Stimulated activated naive CD4-positive, alpha-beta T cell treated with Interleukin-2 at 50 U/mL for 16 hours (primary cell): ENCODE measurements around the gene S1PR3.

Experiments
- DNase-seq: peaks from one replicate; lab custom pipeline; 2025; lab: John Stamatoyannopoulos, UW

The S1PR3 gene

GRCh38 chr9:89009546-89009840, 18.2 kb downstream of the S1PR3 start:
- no peak for DNase-seq

GRCh38 chr9:89010056-89010455, 18.8 kb downstream of the S1PR3 start:
- no peak for DNase-seq

GRCh38 chr9:89010526-89011111, 19.4 kb downstream of the S1PR3 start:
- DNase-seq = no peak

- no peak for DNase-seq
Observed at GRCh38 chr9:89011683-89012082, 20.4 kb downstream of the S1PR3 start.

GRCh38 chr9:89012294-89013042, 21.2 kb downstream of the S1PR3 start:
- DNase-seq = no peak

- no peak for DNase-seq
Observed at GRCh38 chr9:89013660-89014059, 22.4 kb downstream of the S1PR3 start.

GRCh38 chr9:89014153-89014552, 22.9 kb downstream of the S1PR3 start:
- no peak for DNase-seq

GRCh38 chr9:89015336-89015735, 24.1 kb downstream of the S1PR3 start:
- DNase-seq = no peak

- DNase-seq = no peak
Observed at GRCh38 chr9:89020754-89021153, 29.5 kb downstream of the S1PR3 start.

- no peak for DNase-seq
Observed at GRCh38 chr9:89021154-89021803, 30.0 kb downstream of the S1PR3 start.

- no peak for DNase-seq
Observed at GRCh38 chr9:89022001-89022759, 30.9 kb downstream of the S1PR3 start.

GRCh38 chr9:89022902-89023301, 31.6 kb downstream of the S1PR3 start:
- DNase-seq = no peak

GRCh38 chr9:89023740-89024139, 32.5 kb downstream of the S1PR3 start:
- DNase-seq = no peak

GRCh38 chr9:89024727-89025126, 33.5 kb downstream of the S1PR3 start:
- no peak for DNase-seq

- DNase-seq = no peak
Observed at GRCh38 chr9:89025553-89025952, 34.3 kb downstream of the S1PR3 start.

- no peak for DNase-seq
Observed at GRCh38 chr9:89026876-89027275, 35.6 kb downstream of the S1PR3 start.

- DNase-seq = no peak
Observed at GRCh38 chr9:89029788-89030187, 38.5 kb downstream of the S1PR3 start.

- DNase-seq = no peak
Observed at GRCh38 chr9:89032173-89032572, 40.9 kb downstream of the S1PR3 start.

- no peak for DNase-seq
Observed at GRCh38 chr9:89032661-89033060, 41.4 kb downstream of the S1PR3 start.

GRCh38 chr9:89036383-89036782, 45.1 kb downstream of the S1PR3 start:
- DNase-seq = no peak

- DNase-seq = no peak
Observed at GRCh38 chr9:89036891-89037290, 45.6 kb downstream of the S1PR3 start.

GRCh38 chr9:89037346-89037745, 46.1 kb downstream of the S1PR3 start:
- DNase-seq = no peak

- DNase-seq = no peak
Observed at GRCh38 chr9:89037891-89038290, 46.6 kb downstream of the S1PR3 start.
